ENCODE measurements around the gene TMEM147. TPM values are rescaled to one million over a fixed set of nuclear protein-coding genes. Genes with fewer than 3 reads are reported as not detected.

The TMEM147 gene
- total RNA-seq, 1 experiment from 2014 or later, result 83.5 TPM

DNA sequence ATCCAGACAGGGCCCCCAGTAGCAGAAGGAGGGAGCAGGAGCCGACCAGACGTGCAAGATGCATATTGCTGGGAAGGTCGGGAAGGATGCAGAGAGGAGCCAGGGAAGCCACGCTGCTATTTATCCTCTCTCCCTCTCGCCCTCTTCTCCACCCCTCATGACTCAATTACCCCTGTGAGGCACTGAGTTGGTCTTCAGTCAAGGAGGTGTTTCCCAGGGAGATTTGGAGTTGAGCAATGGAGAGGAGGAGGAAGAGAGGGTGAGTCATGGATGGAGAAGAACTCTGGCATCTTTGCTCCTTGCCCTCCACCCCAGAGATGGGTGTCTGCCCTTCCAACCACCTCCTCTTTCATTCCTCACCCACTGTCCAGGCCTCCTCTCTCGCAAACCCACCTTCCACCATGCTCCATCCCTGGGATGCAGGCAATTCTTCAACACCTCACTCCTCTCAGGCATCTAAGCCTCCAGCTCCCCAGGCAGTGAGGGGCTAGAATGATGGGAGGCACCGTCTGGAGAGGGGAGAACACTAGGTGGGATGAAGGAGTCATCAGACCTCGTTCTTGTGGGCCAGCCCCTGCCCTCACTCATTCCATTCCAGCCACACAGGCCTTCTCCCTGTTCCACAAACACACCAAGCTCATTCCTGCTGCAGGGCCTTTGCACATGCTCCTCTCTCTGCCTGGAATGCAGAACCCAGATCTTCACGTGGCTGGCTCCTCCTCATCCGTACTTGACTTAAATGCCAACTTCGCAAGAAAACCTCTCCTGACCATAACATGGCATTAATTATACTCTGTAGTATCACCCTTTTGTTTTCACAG, 17.0 kb upstream of the TMEM147 start, which contains the start of gene SBSN:
TSS of gene SBSN (minus strand) at position 94 of the 821 bp plus-strand sequence. CDS start at position 64, 30 bp downstream.
- DNase-seq (ENCODE audit: low read depth in 1 of 2, low spot score in 2 of 2), result no peak
- no peaks in the 10 kb centered on the region for H3K9me3 ChIP-seq (replicated peaks)
- no peaks in the 10 kb centered on the region for H3K4me1 ChIP-seq (replicated peaks)
- H3K4me3 ChIP-seq, result no peak within 1 kb of the TSS
- no peaks in the 10 kb centered on the region for H3K36me3 ChIP-seq
- H3K27ac ChIP-seq, result no peak within 1 kb of the TSS
- H3K27me3 ChIP-seq (replicated peaks), result peaks cover 46% of the 10 kb centered on the region

DNA sequence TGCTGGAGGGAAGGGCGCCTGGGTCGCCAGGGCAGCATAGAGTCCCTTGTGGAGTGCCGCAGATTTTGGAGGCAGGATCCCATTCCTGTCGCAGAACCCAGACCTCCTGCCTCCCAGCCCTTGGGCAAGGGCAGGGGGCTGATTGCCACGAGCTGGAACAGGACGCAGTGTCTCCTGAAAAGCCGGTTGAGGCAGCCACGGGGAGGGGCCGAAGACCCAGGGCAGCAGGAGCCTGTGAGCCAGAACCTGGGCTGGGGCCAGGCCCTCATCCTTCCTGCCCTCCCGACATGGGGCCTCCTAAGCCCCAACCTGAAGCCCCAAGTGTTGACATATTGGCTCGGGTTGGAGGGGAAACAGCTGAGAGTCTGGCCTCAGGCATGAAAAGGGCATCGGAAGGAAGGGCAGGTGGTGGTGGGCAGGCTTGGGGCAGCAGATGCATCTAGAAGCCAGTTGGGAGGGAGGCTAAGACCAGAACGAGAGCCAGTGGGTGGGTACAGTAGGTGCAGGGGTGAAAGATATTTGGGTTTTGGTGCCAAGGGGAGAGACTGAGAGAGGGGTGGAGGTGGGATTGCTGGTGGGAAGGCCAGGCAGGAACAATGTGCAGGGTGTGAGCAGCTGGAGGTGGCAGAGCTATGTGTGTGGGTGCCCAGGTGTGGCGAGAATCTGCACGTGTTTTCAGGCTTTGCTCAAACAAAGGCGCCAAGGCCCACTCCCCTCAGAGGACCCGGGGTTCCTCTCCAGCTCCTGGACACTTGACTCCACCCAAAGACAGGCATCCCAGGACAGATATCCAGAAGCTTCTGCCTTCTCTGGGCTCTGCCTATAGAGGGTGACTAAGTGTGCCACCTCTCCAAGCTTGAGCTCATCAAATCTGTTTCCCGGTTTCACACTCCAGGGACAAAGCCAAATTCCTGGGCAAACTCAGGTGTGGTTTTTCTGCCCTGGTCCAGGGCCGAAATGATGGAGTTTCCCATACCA, 15.9 kb upstream of the TMEM147 start:
- Histone ChIP-seq H3K36me3 (no peaks in the 10 kb centered on the region), H3K4me3 (no peak overlapping the region), H3K27me3 (replicated peaks) (peaks cover 57% of the 10 kb centered on the region), H3K9me3 (replicated peaks) (no peaks in the 10 kb centered on the region), H3K4me1 (replicated peaks) (no peaks in the 10 kb centered on the region), H3K27ac (no peak overlapping the region)
- DNase-seq (ENCODE audit: low read depth in 1 of 2, low spot score in 2 of 2), result no peak

DNA sequence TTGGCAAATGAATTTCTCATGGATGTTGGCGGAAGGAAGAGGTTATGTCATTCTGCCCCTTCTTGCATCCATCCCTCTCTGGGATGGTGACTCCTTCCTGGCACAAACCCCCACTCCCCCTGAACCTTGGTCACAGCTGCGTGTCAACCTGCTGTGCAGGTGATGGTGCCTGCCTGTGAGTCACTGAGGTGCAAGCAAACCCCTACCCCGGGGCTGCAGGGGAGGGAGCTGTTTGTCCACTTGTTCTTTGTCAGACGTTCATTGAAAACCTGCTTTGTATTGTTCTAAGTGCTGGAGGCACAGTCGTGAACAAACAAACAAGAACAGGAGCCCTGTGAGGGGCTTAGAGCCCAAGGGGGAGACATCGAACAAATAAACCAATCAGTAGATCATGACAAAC, 14.1 kb upstream of the TMEM147 start:
- Histone ChIP-seq H3K4me1 (replicated peaks) (no peaks in the 10 kb centered on the region), H3K4me3 (no peak overlapping the region), H3K36me3 (no peaks in the 10 kb centered on the region), H3K27me3 (replicated peaks) (peaks cover 56% of the 10 kb centered on the region), H3K9me3 (replicated peaks) (no peaks in the 10 kb centered on the region), H3K27ac (no peak overlapping the region)
- no peak for DNase-seq (ENCODE audit: low read depth in 1 of 2, low spot score in 2 of 2)

DNA sequence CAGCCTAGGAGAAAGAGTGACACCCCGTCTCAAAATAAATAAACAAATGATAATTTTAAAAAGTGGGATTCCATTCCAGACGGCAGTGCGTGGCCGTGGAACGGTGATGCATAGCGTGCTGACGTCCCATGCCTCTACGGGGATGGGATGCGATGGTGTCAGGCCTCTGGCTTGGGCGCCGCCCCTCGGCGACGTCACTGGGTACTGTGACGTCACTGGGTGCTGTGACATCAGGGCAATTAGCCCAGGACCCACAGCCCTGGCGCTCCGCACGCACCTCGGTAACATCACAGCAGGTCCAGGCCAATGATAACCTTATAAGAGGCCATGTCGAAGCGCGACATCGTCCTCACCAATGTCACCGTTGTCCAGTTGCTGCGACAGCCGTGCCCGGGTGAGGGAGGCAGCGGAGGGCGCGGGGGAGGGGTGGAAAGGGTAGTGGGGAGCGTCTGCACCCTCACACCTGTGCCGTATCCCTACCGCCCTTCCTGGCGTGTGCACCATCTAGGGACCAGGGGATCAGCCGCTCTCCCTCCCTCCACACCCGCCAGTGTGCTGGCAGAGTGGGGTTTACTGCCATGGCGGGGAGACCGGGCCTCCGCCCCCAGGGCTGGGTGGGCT, 12.1 kb upstream of the TMEM147 start, which contains the start of gene GAPDHS:
TSS of gene GAPDHS (plus strand) at position 256 of the 621 bp plus-strand sequence. CDS start at position 328, 72 bp downstream.
- no peak within 1 kb of the TSS for H3K4me3 ChIP-seq
- no peak for DNase-seq (ENCODE audit: low read depth in 1 of 2, low spot score in 2 of 2)

DNA sequence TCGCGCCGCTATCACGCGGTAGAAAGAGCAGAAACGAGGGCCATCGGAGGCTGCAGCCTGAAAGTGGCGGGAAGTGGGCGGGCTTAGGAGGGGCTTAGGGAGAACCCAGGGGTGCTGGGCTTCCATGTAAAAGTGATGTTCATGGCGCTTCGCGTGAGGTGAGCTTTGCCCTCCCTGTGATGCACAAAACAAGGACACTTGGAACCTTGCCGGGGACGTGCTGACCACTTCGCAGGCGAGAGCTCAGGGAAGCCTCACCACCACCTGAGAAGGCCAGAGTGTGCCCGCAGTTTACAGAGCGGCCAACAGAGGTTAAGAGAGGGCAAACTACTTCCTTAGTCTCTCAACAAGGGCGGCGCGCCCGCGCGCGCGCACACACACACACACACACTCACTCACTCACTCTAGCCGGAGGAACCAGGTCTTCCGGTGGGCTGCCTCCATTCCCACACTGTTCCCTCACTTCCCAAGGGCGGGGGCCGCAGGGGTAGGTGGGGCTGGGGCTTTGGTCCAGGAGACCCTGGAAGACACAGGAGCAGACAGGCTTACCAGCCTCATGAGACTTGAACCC, 11.5 kb upstream of the TMEM147 start:
- H3K4me1 ChIP-seq (replicated peaks), result no peaks in the 10 kb centered on the region
- no peak overlapping the region for H3K27ac ChIP-seq
- H3K27me3 ChIP-seq (replicated peaks), result peaks cover 46% of the 10 kb centered on the region
- no peaks in the 10 kb centered on the region for H3K9me3 ChIP-seq (replicated peaks)
- DNase-seq (ENCODE audit: low read depth in 1 of 2, low spot score in 2 of 2), result no peak
- H3K4me3 ChIP-seq, result no peak overlapping the region
- no peaks in the 10 kb centered on the region for H3K36me3 ChIP-seq

More for the DNA sequence above, 12.1 kb upstream of the TMEM147 start, which contains the start of gene GAPDHS:
- Histone ChIP-seq H3K27ac (no peak within 1 kb of the TSS), H3K36me3 (no peaks in the 10 kb centered on the region), H3K4me1 (replicated peaks) (no peaks in the 10 kb centered on the region), H3K27me3 (replicated peaks) (peaks cover 52% of the 10 kb centered on the region), H3K9me3 (replicated peaks) (no peaks in the 10 kb centered on the region)

DNA sequence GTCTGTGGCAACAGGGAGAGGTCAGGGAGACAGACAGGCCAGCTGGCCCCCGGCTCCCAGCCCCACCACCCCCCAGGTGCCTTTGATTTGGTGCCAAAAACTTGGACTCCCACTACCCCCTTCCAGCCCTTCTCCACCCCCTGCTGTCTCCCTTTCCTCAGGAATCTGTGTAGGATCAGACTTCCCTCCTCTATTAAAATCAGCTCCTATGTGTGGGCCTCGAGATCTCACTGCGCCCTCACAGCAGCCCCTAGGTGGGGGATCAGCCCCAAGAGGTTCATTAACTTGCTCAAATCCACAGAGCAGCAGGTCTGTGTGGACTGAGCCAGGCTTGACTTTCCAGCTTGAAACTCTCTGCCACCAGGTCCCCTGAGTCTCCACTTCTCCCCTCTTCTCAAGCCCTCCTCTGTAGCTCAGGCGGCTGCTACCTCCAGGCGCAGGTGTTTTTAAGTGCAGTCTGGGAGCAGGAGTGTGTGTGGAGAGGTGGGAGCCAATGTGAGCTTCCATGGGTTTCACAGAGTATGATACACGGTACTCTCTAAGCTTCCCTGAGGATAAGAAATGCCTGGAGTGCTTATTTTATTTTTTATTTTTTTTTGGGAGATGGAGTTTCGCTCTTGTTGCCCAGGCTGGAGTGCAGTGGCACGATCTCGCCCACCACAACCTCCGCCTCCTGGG, 10.5 kb upstream of the TMEM147 start:
- Histone ChIP-seq H3K27me3 (replicated peaks) (peaks cover 43% of the 10 kb centered on the region), H3K9me3 (replicated peaks) (no peaks in the 10 kb centered on the region), H3K4me3 (no peak overlapping the region), H3K4me1 (replicated peaks) (no peaks in the 10 kb centered on the region), H3K36me3 (no peaks in the 10 kb centered on the region), H3K27ac (no peak overlapping the region)
- DNase-seq (ENCODE audit: low read depth in 1 of 2, low spot score in 2 of 2), result no peak

DNA sequence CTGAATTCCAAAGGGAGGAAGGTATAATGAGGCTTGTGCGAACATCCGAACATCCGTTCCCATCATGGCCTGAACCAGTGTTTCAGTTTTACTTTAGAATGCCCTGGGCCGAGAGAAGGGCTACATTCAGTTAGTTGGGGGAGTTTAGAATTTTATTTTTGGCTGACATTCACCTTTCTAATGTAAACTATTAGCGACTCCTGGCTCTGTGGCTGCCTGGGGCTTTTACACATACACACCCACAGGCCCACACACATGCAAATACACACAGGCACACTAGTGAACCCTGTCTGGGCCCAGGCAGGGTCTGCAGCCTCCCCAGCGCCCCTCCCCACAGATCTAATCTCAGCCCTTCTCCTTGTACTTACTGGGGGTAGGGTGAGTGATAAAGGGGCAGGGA, 6.1 kb upstream of the TMEM147 start:
- no peak for DNase-seq (ENCODE audit: low read depth in 1 of 2, low spot score in 2 of 2)
- Histone ChIP-seq H3K9me3 (replicated peaks) (no peaks in the 10 kb centered on the region), H3K36me3 (peaks cover 9% of the 10 kb centered on the region; the same call in 1 of the 2 replicates), H3K27ac (no peak overlapping the region), H3K4me1 (replicated peaks) (peaks cover 1% of the 10 kb centered on the region; the same call in 1 of the 2 replicates), H3K27me3 (replicated peaks) (peaks cover 7% of the 10 kb centered on the region), H3K4me3 (no peak overlapping the region)

DNA sequence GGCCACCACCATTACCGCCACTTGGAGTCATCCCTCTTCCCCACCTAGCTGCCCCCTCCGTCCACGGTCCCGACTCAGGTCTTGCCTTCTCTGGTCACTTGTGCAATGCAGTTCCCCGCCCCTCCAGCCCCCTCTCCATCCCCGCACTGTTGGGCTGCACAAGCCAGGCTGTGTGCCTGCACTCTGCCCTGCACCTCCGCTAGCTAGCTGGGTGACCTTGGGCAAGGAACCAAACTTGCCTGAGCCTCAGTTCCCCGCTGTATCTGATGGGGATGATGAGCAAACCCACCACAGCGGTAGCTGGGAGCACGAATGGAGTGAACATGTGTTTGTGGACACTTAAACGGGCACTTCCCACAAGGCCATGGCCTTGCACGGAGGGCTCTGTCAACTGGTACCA, 5.6 kb upstream of the TMEM147 start:
- no peak overlapping the region for H3K27ac ChIP-seq
- peaks cover 6% of the 10 kb centered on the region for H3K4me1 ChIP-seq (replicated peaks)
- no peak overlapping the region for H3K4me3 ChIP-seq
- DNase-seq (ENCODE audit: low read depth in 1 of 2, low spot score in 2 of 2), result no peak
- peaks cover 5% of the 10 kb centered on the region for H3K27me3 ChIP-seq (replicated peaks)
- peaks cover 9% of the 10 kb centered on the region; the same call in 1 of the 2 replicates for H3K36me3 ChIP-seq
- no peaks in the 10 kb centered on the region for H3K9me3 ChIP-seq (replicated peaks)

DNA sequence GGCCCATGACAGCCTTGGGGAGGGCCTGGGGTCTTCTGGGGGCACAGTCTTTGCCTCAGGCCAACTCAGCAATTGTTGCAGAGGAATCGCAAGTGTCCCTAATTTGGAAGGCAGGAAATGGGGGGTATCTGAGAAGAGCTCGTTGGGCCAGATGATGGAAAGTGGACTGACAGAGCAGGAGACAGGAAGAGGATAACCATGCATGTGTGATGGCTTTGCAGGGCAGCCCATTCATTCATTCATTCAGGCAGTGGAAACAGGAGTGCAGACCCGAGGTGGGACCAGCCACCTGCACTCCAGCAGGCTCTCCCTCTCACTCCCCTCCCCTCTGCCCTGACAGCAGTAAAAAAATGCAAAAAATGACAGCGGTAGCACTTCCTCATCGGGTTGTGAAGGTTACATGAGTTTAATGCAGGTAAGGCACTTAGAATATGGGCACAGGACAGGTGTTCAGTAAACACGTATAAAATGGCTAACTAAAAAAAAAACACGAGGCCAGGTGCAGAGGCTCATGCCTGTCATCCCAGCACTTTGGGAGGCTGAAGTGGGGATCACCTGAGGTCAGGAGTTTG, 5.0 kb upstream of the TMEM147 start:
- no peak for DNase-seq (ENCODE audit: low read depth in 1 of 2, low spot score in 2 of 2)
- H3K4me1 ChIP-seq (replicated peaks), result peaks cover 6% of the 10 kb centered on the region
- H3K27me3 ChIP-seq (replicated peaks), result peaks cover 5% of the 10 kb centered on the region
- peaks cover 12% of the 10 kb centered on the region; the same call in 1 of the 2 replicates for H3K36me3 ChIP-seq
- H3K9me3 ChIP-seq (replicated peaks), result no peaks in the 10 kb centered on the region
- no peak overlapping the region for H3K4me3 ChIP-seq
- H3K27ac ChIP-seq, result no peak overlapping the region

DNA sequence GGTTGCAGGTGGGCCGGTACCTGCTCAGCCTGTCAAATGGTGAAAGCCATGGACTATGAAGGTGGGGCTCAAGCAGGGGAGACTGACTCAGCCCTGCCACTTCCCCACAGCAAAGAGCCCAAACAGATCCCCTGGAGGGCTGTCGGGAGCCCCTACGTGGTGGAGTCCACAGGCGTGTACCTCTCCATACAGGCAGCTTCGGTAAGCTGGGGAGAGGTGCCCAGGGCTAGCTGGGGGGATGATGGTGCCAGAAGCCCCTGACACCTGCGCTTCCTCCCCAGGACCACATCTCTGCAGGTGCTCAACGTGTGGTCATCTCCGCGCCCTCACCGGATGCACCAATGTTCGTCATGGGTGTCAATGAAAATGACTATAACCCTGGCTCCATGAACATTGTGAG, 3.2 kb upstream of the TMEM147 start:
- DNase-seq (ENCODE audit: low read depth in 1 of 2, low spot score in 2 of 2), result no peak
- no peaks in the 10 kb centered on the region for H3K27me3 ChIP-seq (replicated peaks)
- H3K4me1 ChIP-seq (replicated peaks), result peaks cover 13% of the 10 kb centered on the region
- peaks cover 20% of the 10 kb centered on the region for H3K36me3 ChIP-seq
- no peak overlapping the region for H3K4me3 ChIP-seq
- H3K9me3 ChIP-seq (replicated peaks), result no peaks in the 10 kb centered on the region
- no peak overlapping the region for H3K27ac ChIP-seq

DNA sequence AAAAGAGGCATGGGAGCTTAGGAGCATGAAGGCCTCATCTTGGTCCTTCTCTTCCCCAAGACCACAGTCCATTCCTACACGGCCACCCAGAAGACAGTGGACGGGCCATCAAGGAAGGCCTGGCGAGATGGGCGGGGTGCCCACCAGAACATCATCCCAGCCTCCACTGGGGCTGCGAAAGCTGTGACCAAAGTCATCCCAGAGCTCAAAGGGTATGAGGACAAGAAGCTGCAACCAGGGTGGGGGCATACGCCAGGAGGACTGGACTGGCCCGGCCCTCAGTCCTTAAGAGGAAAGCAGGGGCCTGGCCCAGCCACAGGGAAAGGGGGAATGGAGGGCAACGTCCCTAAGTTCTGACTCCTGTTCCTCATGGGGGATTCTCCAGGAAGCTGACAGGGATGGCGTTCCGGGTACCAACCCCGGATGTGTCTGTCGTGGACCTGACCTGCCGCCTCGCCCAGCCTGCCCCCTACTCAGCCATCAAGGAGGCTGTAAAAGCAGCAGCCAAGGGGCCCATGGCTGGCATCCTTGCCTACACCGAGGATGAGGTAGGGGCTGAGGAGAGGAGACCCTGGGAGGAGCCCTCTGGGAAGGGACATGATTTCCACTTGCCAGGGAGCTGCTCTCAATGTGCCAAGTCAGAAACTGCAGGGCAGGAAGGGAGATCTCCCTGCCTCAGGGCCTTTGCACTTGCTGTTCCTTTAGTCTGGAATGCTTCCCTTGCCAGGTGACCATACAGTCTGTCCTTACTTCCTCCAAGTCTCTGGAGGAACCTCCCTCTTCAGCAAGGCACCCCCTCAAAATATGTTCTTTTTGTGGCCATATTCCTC, 1.9 kb upstream of the TMEM147 start:
- Histone ChIP-seq H3K9me3 (replicated peaks) (no peaks in the 10 kb centered on the region), H3K27me3 (replicated peaks) (no peaks in the 10 kb centered on the region), H3K36me3 (peaks cover 22% of the 10 kb centered on the region), H3K4me1 (replicated peaks) (peaks cover 13% of the 10 kb centered on the region), H3K27ac (no peak overlapping the region), H3K4me3 (no peak overlapping the region)
- no peak for DNase-seq (ENCODE audit: low read depth in 1 of 2, low spot score in 2 of 2)
